AG10803 (cell line): ENCODE data around the gene FAM53C.
"Not testable (repeated sequence)": the region's sequence is repeated elsewhere in the genome, so short reads cannot be mapped to it uniquely, and the experiment has no call there.

Experiments
- DNase-seq: peaks from one replicate; pipeline ENCODE4 v3.0.0; 2010; ENCODE audit warnings: low read depth
- H3K4me3 ChIP-seq: 2 replicates; pipeline ENCODE4 v1.5.1; 2011; ENCODE audit warnings: mild to moderate bottlenecking, low read length, control low read depth
- CTCF ChIP-seq: conservative IDR thresholded peaks from 2 replicates; pipeline ENCODE4 v1.5.1; 2011; ENCODE audit warnings: mild to moderate bottlenecking, low read length, control low read depth, inconsistent platforms

The FAM53C gene

GRCh38 chr5:138337685-138338410 lies at the start of gene FAM53C:
Gene FAM53C, plus strand, starts transcription at chr5:138338266. Its CDS starts 3,070 bp downstream, at chr5:138341336.
- peak within 1 kb of the TSS; percentile 95 for H3K4me3 ChIP-seq
- DNase-seq, result peak; percentile 90
- TF ChIP-seq CTCF, result no peak

GRCh38 chr5:138289296-138289695 lies 48.8 kb upstream of the FAM53C start:
- TF ChIP-seq CTCF, result no peak
- DNase-seq, result no peak
- H3K4me3 ChIP-seq, result no peak overlapping the region

GRCh38 chr5:138303372-138303771 lies 34.7 kb upstream of the FAM53C start:
- H3K4me3 ChIP-seq, result no peak overlapping the region
- DNase-seq, result peak; percentile 31
- no peak for TF ChIP-seq CTCF

- no peak for DNase-seq
- TF ChIP-seq CTCF, result no peak
- no peak overlapping the region for H3K4me3 ChIP-seq
These were observed 32.3 kb upstream of the FAM53C start for GRCh38 chr5:138305797-138306196.

- no peak for DNase-seq
- H3K4me3 ChIP-seq, result no peak overlapping the region
- TF ChIP-seq CTCF, result no peak
These were observed 22.3 kb upstream of the FAM53C start for GRCh38 chr5:138315751-138316278.

GRCh38 chr5:138316355-138316754 lies 21.7 kb upstream of the FAM53C start:
- H3K4me3 ChIP-seq, result no peak overlapping the region
- no peak for DNase-seq
- no peak for TF ChIP-seq CTCF

GRCh38 chr5:138318211-138318610 lies 19.9 kb upstream of the FAM53C start:
- not testable (repeated sequence) for DNase-seq

More at GRCh38 chr5:138318211-138318610, 19.9 kb upstream of the FAM53C start:
- H3K4me3 ChIP-seq, result not testable (repeated sequence)
